H1 (cell line): ENCODE measurements around the gene HES2. TPM values are rescaled to one million over a fixed set of nuclear protein-coding genes. Genes with fewer than 3 reads are reported as not detected.

Source experiments
- CTCF ChIA-PET: fragments of 300-600 bp; sonication (Branson Sonifier 250); formaldehyde crosslinking; loops from one replicate; lab custom pipeline; 2021; ENCODE audit not compliant: partially characterized antibody; lab: Charles Lee
- POLR2A ChIA-PET: fragments of 300-600 bp; sonication (Branson Sonifier 250); formaldehyde crosslinking; loops from one replicate; lab custom pipeline; 2021; ENCODE audit warnings: inconsistent platforms; ENCODE audit not compliant: partially characterized antibody; lab: Charles Lee
- DNase-seq, 2 experiments: peaks; one replicate each; pipeline versions ENCODE4 v3.0.0 to v3.0.0-alpha.2; 2010 to 2022; ENCODE audit warnings: low spot score in 2 of 2, low read depth in 1 of 2, mixed read lengths in 1 of 2
- FAIRE-seq: peaks from 2 replicates; lab custom pipeline; 2011; peaks lifted over from hg19 to GRCh38; lab: Jason Lieb, UNC
- H2AFZ ChIP-seq: 2 replicates; pipeline ENCODE4 v1.8.1; 2012; ENCODE audit warnings: low read length, inconsistent platforms
- H2AK5ac ChIP-seq: 2 replicates; pipeline ENCODE4 v1.6.1; 2013; ENCODE audit warnings: low read depth, low read length
- H2BK120ac ChIP-seq: replicated peaks from 2 replicates; pipeline ENCODE3; 2013; ENCODE audit warnings: low read depth, low read length, inconsistent platforms
- H2BK12ac ChIP-seq: 2 replicates; pipeline ENCODE4 v1.6.1; 2013; ENCODE audit warnings: low read depth, low read length
- H2BK15ac ChIP-seq: 2 replicates; pipeline ENCODE4 v1.6.1; 2013; ENCODE audit warnings: low read length
- H2BK20ac ChIP-seq: 2 replicates; pipeline ENCODE4 v1.6.1; 2013; ENCODE audit warnings: low read length
- H2BK5ac ChIP-seq: 2 replicates; pipeline ENCODE4 v1.6.1; 2013; ENCODE audit warnings: low read depth, low read length
- H3K14ac ChIP-seq: 2 replicates; pipeline ENCODE4 v1.6.1; 2013; ENCODE audit warnings: inconsistent platforms; ENCODE audit not compliant: insufficient read length
- H3K18ac ChIP-seq: 2 replicates; pipeline ENCODE4 v1.6.1; 2013; ENCODE audit warnings: low read length; ENCODE audit errors: extremely low read depth
- H3K23ac ChIP-seq: 2 replicates; pipeline ENCODE4 v1.6.1; 2013; ENCODE audit warnings: inconsistent platforms; ENCODE audit not compliant: insufficient read length
- H3K23me2 ChIP-seq: 2 replicates; pipeline ENCODE4 v1.6.1; 2013; ENCODE audit warnings: low read depth, low read length
- H3K27ac ChIP-seq: 2 replicates; pipeline ENCODE4 v1.6.1; 2011; ENCODE audit warnings: low read depth, low read length, inconsistent platforms
- H3K27me3 ChIP-seq, 4 experiments: replicated peaks in 1 of 4; 1 replicate in 1 of 4; 2 replicates in 3 of 4; pipeline versions ENCODE4 v1.6.1 to v1.8.1; 2011 to 2013; ENCODE audit warnings: low read length in 3 of 4, mild to moderate bottlenecking in 3 of 4, inconsistent platforms in 2 of 4, mixed read lengths in 2 of 4, moderate library complexity in 1 of 4; ENCODE audit not compliant: control insufficient read depth in 3 of 4, insufficient read depth in 3 of 4; ENCODE audit errors: extremely low read depth in 1 of 4
- H3K36me3 ChIP-seq, 4 experiments: 2 replicates each; pipeline versions ENCODE4 v1.6.1 to v1.8.1; 2011 to 2013; ENCODE audit warnings: mild to moderate bottlenecking in 4 of 4, low read length in 3 of 4, moderate library complexity in 2 of 4, control low read depth in 1 of 4, inconsistent platforms in 1 of 4; ENCODE audit not compliant: insufficient read depth in 4 of 4, control insufficient read depth in 2 of 4
- H3K4ac ChIP-seq: replicated peaks from 2 replicates; pipeline ENCODE3; 2013; ENCODE audit warnings: low read length, low read depth, mixed read lengths, inconsistent platforms; ENCODE audit not compliant: insufficient read length
- H3K4me1 ChIP-seq, 4 experiments: replicated peaks in 1 of 4; 1 replicate in 1 of 4; 2 replicates in 3 of 4; pipeline versions ENCODE4 v1.6.1 to v1.8.1; 2011 to 2013; ENCODE audit warnings: low read length in 3 of 4, inconsistent platforms in 2 of 4, mixed read lengths in 1 of 4; ENCODE audit not compliant: insufficient read depth in 4 of 4, control insufficient read depth in 3 of 4
- H3K4me2 ChIP-seq, 2 experiments: 2 replicates each; pipeline versions ENCODE4 v1.6.1 to v1.8.1; 2011 to 2013; ENCODE audit warnings: low read depth in 2 of 2, low read length in 2 of 2, control low read depth in 1 of 2, inconsistent platforms in 1 of 2, mild to moderate bottlenecking in 1 of 2; ENCODE audit not compliant: insufficient read depth in 1 of 2
- H3K4me3 ChIP-seq, 4 experiments: fragments of 200-600, 300-600 bp in 1 of 4; sonication (generic), shearing (Covaris generic), sonication (Bioruptor Twin) in 1 of 4; 2 replicates each; pipeline versions ENCODE4 v1.5.1 to v1.8.1; 2011 to 2016; ENCODE audit warnings: low read length in 4 of 4, low read depth in 3 of 4, control low read depth in 2 of 4, inconsistent platforms in 2 of 4, mild to moderate bottlenecking in 2 of 4, mixed read lengths in 1 of 4, moderate library complexity in 1 of 4; ENCODE audit not compliant: insufficient read depth in 2 of 4; ENCODE audit errors: extremely low read depth in 1 of 4
- H3K56ac ChIP-seq: replicated peaks from 2 replicates; pipeline ENCODE3; 2013; ENCODE audit warnings: low read depth, mild to moderate bottlenecking, mixed read lengths, low read length, inconsistent platforms; ENCODE audit not compliant: insufficient read length
- H3K79me1 ChIP-seq: 2 replicates; pipeline ENCODE4 v1.6.1; 2013; ENCODE audit warnings: low read depth, low read length, control low read depth
- H3K79me2 ChIP-seq, 2 experiments: 2 replicates each; pipeline versions ENCODE4 v1.6.1 to v1.8.1; 2012 to 2013; ENCODE audit warnings: low read length in 2 of 2, mild to moderate bottlenecking in 2 of 2, inconsistent platforms in 1 of 2; ENCODE audit not compliant: insufficient read depth in 2 of 2, control insufficient read depth in 1 of 2
- H3K9ac ChIP-seq, 4 experiments: replicated peaks in 1 of 4; 1 replicate in 1 of 4; 2 replicates in 3 of 4; pipeline versions ENCODE4 v1.6.1 to v1.8.1; 2011 to 2013; ENCODE audit warnings: low read depth in 3 of 4, low read length in 3 of 4, control low read depth in 2 of 4, mild to moderate bottlenecking in 2 of 4, moderate library complexity in 2 of 4, inconsistent platforms in 1 of 4; ENCODE audit errors: extremely low read depth in 1 of 4
- H3K9me3 ChIP-seq, 2 experiments: 2 replicates each; pipeline versions ENCODE4 v1.6.1 to v1.8.1; 2012 to 2013; ENCODE audit warnings: mild to moderate bottlenecking in 2 of 2, moderate library complexity in 2 of 2, control low read depth in 1 of 2, inconsistent platforms in 1 of 2, low read depth in 1 of 2, low read length in 1 of 2, mixed read lengths in 1 of 2; ENCODE audit not compliant: insufficient read depth in 2 of 2
- H4K20me1 ChIP-seq, 2 experiments: replicated peaks in 1 of 2; 2 replicates each; pipeline versions ENCODE3 to v1.8.1; 2011 to 2013; ENCODE audit warnings: inconsistent platforms in 2 of 2, low read length in 2 of 2, mild to moderate bottlenecking in 1 of 2; ENCODE audit not compliant: insufficient read depth in 2 of 2, control insufficient read depth in 1 of 2
- H4K5ac ChIP-seq: 2 replicates; pipeline ENCODE4 v1.6.1; 2013; ENCODE audit warnings: low read length, low read depth, mixed read lengths, inconsistent platforms; ENCODE audit not compliant: insufficient read length
- H4K8ac ChIP-seq: 2 replicates; pipeline ENCODE4 v1.8.0; 2013; ENCODE audit warnings: mild to moderate bottlenecking, moderate library complexity, low read length, inconsistent platforms; ENCODE audit not compliant: insufficient read depth; ENCODE audit errors: extremely low read depth
- H4K91ac ChIP-seq: replicated peaks from 2 replicates; pipeline ENCODE3; 2013; ENCODE audit warnings: low read length, mixed read lengths, inconsistent platforms; ENCODE audit not compliant: insufficient read length
- CBX5 ChIP-seq: fragments of 300-800, 300-1000 bp; sonication (generic); IDR thresholded peaks from 2 replicates; pipeline ENCODE4 v1.7.1; 2016; ENCODE audit warnings: antibody characterized with exemption, low read length, low read depth
- CBX8 ChIP-seq: fragments of 300-800, 300-1000 bp; sonication (generic); IDR thresholded peaks from 2 replicates; pipeline ENCODE4 v1.7.1; 2016; ENCODE audit warnings: low read depth, low read length, borderline replicate concordance
- CHD1 ChIP-seq: IDR thresholded peaks from 2 replicates; pipeline ENCODE4 v1.6.1; 2012; ENCODE audit warnings: low read depth, low read length, improper control_type of control experiment
- CREB1 ChIP-seq: IDR thresholded peaks from 2 replicates; pipeline ENCODE4 v1.6.1; 2012; ENCODE audit warnings: inconsistent platforms
- EZH2 ChIP-seq: fragments of 200-600 bp; sonication (generic); IDR thresholded peaks from 2 replicates; pipeline ENCODE4 v1.7.1; 2012; ENCODE audit warnings: low read depth, mild to moderate bottlenecking, moderate library complexity, low read length, inconsistent platforms; ENCODE audit not compliant: severe bottlenecking
- RAD21 ChIP-seq, 2 experiments: IDR thresholded peaks in 1 of 2; conservative IDR thresholded peaks in 1 of 2; 2 replicates each; pipeline ENCODE4 v1.6.1; 2011; ENCODE audit warnings: low read depth in 2 of 2, low read length in 2 of 2, improper control_type of control experiment in 1 of 2, inconsistent platforms in 1 of 2, mild to moderate bottlenecking in 1 of 2, moderate library complexity in 1 of 2
- SIN3A ChIP-seq, 2 experiments: IDR thresholded peaks in 1 of 2; conservative IDR thresholded peaks in 1 of 2; 2 replicates each; pipeline ENCODE4 v1.6.1; 2011 to 2012; ENCODE audit warnings: low read length in 2 of 2, improper control_type of control experiment in 1 of 2, low read depth in 1 of 2, mild to moderate bottlenecking in 1 of 2
- SIX5 ChIP-seq: IDR thresholded peaks from 2 replicates; pipeline ENCODE4 v1.6.1; 2011; ENCODE audit warnings: mild to moderate bottlenecking, low read depth, low read length
- SP1 ChIP-seq: IDR thresholded peaks from 2 replicates; pipeline ENCODE4 v1.6.1; 2011; ENCODE audit warnings: low read depth, low read length
- SP2 ChIP-seq: IDR thresholded peaks from 2 replicates; pipeline ENCODE4 v1.6.1; 2012; ENCODE audit warnings: mild to moderate bottlenecking, low read length, inconsistent platforms
- TAF1 ChIP-seq: IDR thresholded peaks from 2 replicates; pipeline ENCODE4 v1.6.1; 2011; ENCODE audit warnings: mild to moderate bottlenecking, low read depth, low read length
- TBP ChIP-seq: IDR thresholded peaks from 2 replicates; pipeline ENCODE4 v1.6.1; 2011; ENCODE audit warnings: low read depth, low read length, improper control_type of control experiment
- WGBS, 2 experiments: shearing (Covaris generic) in 1 of 2; methylation state at CpG; one replicate each; pipeline versions ENCODE4 v1.1.6 to v1.1.7; 2013 to 2015; ENCODE audit warnings: low lambda C conversion rate in 2 of 2, mixed read lengths in 2 of 2, inconsistent platforms in 1 of 2, low coverage in 1 of 2, missing lambda C conversion rate in 1 of 2; ENCODE audit not compliant: insufficient replicate concordance in 2 of 2, insufficient coverage in 1 of 2, insufficient read length in 1 of 2; ENCODE audit errors: extremely low coverage in 1 of 2, missing lambda C conversion rate in 1 of 2; 5-methylcytosine and 5-hydroxymethylcytosine counted together
- polyA plus RNA-seq, 7 experiments: library from polyadenylated mRNA; depleted of rRNA in 3 of 7; stranded (reverse) in 5 of 7; unstranded in 2 of 7; fragments of >200 nt in 5 of 7; fragments of 200-250 nt in 2 of 7; gene quantifications; 1 replicate in 5 of 7; 2 replicates in 1 of 7; 4 replicates in 1 of 7; pipeline versions ENCODE4 v1.2.1 to v1.2.3, GENCODE V29; 2011 to 2013; ENCODE audit warnings: missing spikeins in 2 of 7, mixed read lengths in 2 of 7
- total RNA-seq: library from RNA; stranded (reverse); fragmentation: NEBNext Ultra II Directional; extraction: Animal tissue kit (Norgen Biotek cat#: 25700); gene quantifications from 2 replicates; pipeline ENCODE4 v1.2.1, GENCODE V29; 2021

The HES2 gene
- total and polyA plus RNA-seq, 2 of the 8 experiments (the other 6 are each of a cell fraction or from before 2014, with no cell fraction given): 0.15 to 0.53 TPM

DNA sequence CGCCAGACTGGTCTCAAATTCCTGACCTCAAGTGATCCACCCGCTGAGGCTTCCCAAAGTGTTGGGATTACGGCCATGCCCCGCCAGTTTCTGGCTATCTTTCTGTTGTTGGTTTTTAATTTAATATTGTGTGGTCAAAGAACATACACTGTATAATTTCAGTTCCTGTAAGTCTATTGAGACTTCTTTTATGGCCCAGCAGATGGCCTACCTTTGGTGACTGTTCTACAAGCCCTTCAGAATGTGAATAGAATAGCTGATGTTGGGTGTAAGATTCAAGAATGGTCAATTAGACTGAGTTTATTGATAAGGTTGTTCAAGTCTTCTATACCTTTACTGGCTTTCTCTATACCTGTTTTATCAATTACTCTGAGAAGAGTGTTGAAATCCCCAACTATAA is 10.7 kb downstream of the HES2 start:
- Histone ChIP-seq H3K14ac (no peak overlapping the region), H2AK5ac (no peak overlapping the region), H3K4me1 (no peaks in the 10 kb centered on the region)
- TF ChIP-seq SIX5 (no peak), SP2 (no peak), EZH2 (no peak), CHD1 (no peak), TBP (no peak), RAD21 (IDR thresholded peaks at IDR 0.05 in 1 of 2, conservative IDR thresholded peaks at IDR 0.05 in 1 of 2; ENCODE audit: low read depth in 2 of 2, low read length in 2 of 2) (no peak), CBX8 (no peak), SP1 (no peak), CREB1 (no peak), SIN3A (conservative IDR thresholded peaks at IDR 0.05 in 1 of 2, IDR thresholded peaks at IDR 0.05 in 1 of 2; ENCODE audit: low read depth in 1 of 2, low read length in 2 of 2) (no peak), TAF1 (no peak), CBX5 (no peak)
- TF ChIP-seq, all 59 proteins: peak for 0
- Histone ChIP-seq H2BK120ac (no peak overlapping the region), H3K36me3 (no peaks in the 10 kb centered on the region), H3K4ac (no peak overlapping the region), H3K27me3 (peaks cover 0 to 7% (median 4%) of the 10 kb centered on the region in 4 experiments; a peak in 5 of 7 replicates), H3K56ac (no peak overlapping the region), H3K27ac (no peak overlapping the region), H3K23ac (no peak overlapping the region), H2BK20ac (no peak overlapping the region), H3K4me3 (no peak overlapping the region), H3K23me2 (no peaks in the 10 kb centered on the region), H3K79me1 (no peaks in the 10 kb centered on the region), H2BK12ac (no peak overlapping the region), H2AFZ (no peak overlapping the region), H4K8ac (no peak overlapping the region), H3K9me3 (no peaks in the 10 kb centered on the region), H4K91ac (no peak overlapping the region), H3K9ac (no peak overlapping the region), H2BK5ac (no peak overlapping the region), H4K5ac (no peak overlapping the region), H4K20me1 (no peaks in the 10 kb centered on the region), H3K18ac (no peak overlapping the region), H3K4me2 (no peak overlapping the region), H3K79me2 (no peaks in the 10 kb centered on the region), H2BK15ac (no peak overlapping the region)
- FAIRE-seq (no peak), DNase-seq (no peak)
- 93% methylated on average over 4 of the region's 4 CpGs; no CpG with 5 or more reads in 1 of the 2 experiments for WGBS, 2 experiments
- ChIA-PET POLR2A (interaction anchor here (1.1 kb wide), 1 partner anchor 59 kb away, joined by 3 read pairs; no protein-coding TSS in a partner anchor), CTCF (interaction anchor here (0.9 to 58.4 kb wide), 6 partner anchors 9 to 273 kb away, joined by 3 to 1769 read pairs (median 32); partner anchors contain the start of genes ACOT7 and HES2)
